Measurements from ENCODE around the gene PPP2R2C. TPM values are rescaled to one million over a fixed set of nuclear protein-coding genes. Genes with fewer than 3 reads are reported as not detected.

PPP2R2C gene
- total RNA-seq, 1 donor from 2014 or later = not detected

- H3K4me1 Mint-ChIP-seq (ENCODE audit: unreplicated experiment) = no peaks in the 10 kb centered on the region
- no peak overlapping the region for H3K27ac Mint-ChIP-seq (ENCODE audit: unreplicated experiment)
- no peak for DNase-seq (ENCODE audit: extremely low spot score, unreplicated experiment)
- no peaks in the 10 kb centered on the region for H3K9me3 Mint-ChIP-seq (ENCODE audit: unreplicated experiment)
- H3K36me3 Mint-ChIP-seq (ENCODE audit: unreplicated experiment) = no peaks in the 10 kb centered on the region
- H3K4me3 Mint-ChIP-seq (ENCODE audit: unreplicated experiment) = no peak overlapping the region
- peaks cover 29% of the 10 kb centered on the region for H3K27me3 Mint-ChIP-seq (ENCODE audit: unreplicated experiment)
- TF ChIP-seq CTCF (IDR thresholded peaks at IDR 0.05) = no peak
Observed at GRCh38 chr4:6409381-6409780, 63.0 kb downstream of the PPP2R2C start.

GRCh38 chr4:6408263-6408662, 64.2 kb downstream of the PPP2R2C start:
- Mint-ChIP-seq H3K27me3 (ENCODE audit: unreplicated experiment) (peaks cover 35% of the 10 kb centered on the region), H3K36me3 (ENCODE audit: unreplicated experiment) (no peaks in the 10 kb centered on the region), H3K9me3 (ENCODE audit: unreplicated experiment) (no peaks in the 10 kb centered on the region), H3K27ac (ENCODE audit: unreplicated experiment) (no peak overlapping the region), H3K4me3 (ENCODE audit: unreplicated experiment) (no peak overlapping the region), H3K4me1 (ENCODE audit: unreplicated experiment) (no peaks in the 10 kb centered on the region)
- no peak for DNase-seq (ENCODE audit: extremely low spot score, unreplicated experiment)
- TF ChIP-seq CTCF (IDR thresholded peaks at IDR 0.05) = no peak

- Mint-ChIP-seq H3K4me3 (ENCODE audit: unreplicated experiment) (no peak overlapping the region), H3K27ac (ENCODE audit: unreplicated experiment) (no peak overlapping the region), H3K9me3 (ENCODE audit: unreplicated experiment) (no peaks in the 10 kb centered on the region), H3K27me3 (ENCODE audit: unreplicated experiment) (peaks cover 46% of the 10 kb centered on the region), H3K36me3 (ENCODE audit: unreplicated experiment) (no peaks in the 10 kb centered on the region), H3K4me1 (ENCODE audit: unreplicated experiment) (no peaks in the 10 kb centered on the region)
- no peak for TF ChIP-seq CTCF (IDR thresholded peaks at IDR 0.05)
- no peak for DNase-seq (ENCODE audit: extremely low spot score, unreplicated experiment)
Observed at GRCh38 chr4:6405397-6405706, 67.1 kb downstream of the PPP2R2C start.

GRCh38 chr4:6404611-6405396, 67.6 kb downstream of the PPP2R2C start:
- Mint-ChIP-seq H3K4me3 (ENCODE audit: unreplicated experiment) (no peak overlapping the region), H3K27ac (ENCODE audit: unreplicated experiment) (no peak overlapping the region), H3K27me3 (ENCODE audit: unreplicated experiment) (peaks cover 48% of the 10 kb centered on the region), H3K9me3 (ENCODE audit: unreplicated experiment) (no peaks in the 10 kb centered on the region), H3K4me1 (ENCODE audit: unreplicated experiment) (no peaks in the 10 kb centered on the region), H3K36me3 (ENCODE audit: unreplicated experiment) (no peaks in the 10 kb centered on the region)
- no peak for DNase-seq (ENCODE audit: extremely low spot score, unreplicated experiment)
- no peak for TF ChIP-seq CTCF (IDR thresholded peaks at IDR 0.05)

- Mint-ChIP-seq H3K27ac (ENCODE audit: unreplicated experiment) (no peak overlapping the region), H3K36me3 (ENCODE audit: unreplicated experiment) (no peaks in the 10 kb centered on the region), H3K4me1 (ENCODE audit: unreplicated experiment) (no peaks in the 10 kb centered on the region), H3K4me3 (ENCODE audit: unreplicated experiment) (no peak overlapping the region), H3K27me3 (ENCODE audit: unreplicated experiment) (peaks cover 50% of the 10 kb centered on the region), H3K9me3 (ENCODE audit: unreplicated experiment) (no peaks in the 10 kb centered on the region)
- no peak for TF ChIP-seq CTCF (IDR thresholded peaks at IDR 0.05)
- DNase-seq (ENCODE audit: extremely low spot score, unreplicated experiment) = no peak
Observed at GRCh38 chr4:6403400-6403685, 69.1 kb downstream of the PPP2R2C start.
